Testis (tissue), 3 donors: Measurements from ENCODE around the gene CDH11. TPM values are rescaled to one million over a fixed set of nuclear protein-coding genes. Genes with fewer than 3 reads are reported as not detected.

ENCODE experiments used
- DNase-seq: peaks from one replicate; pipeline ENCODE4 v3.0.0-alpha.2; 2019
- H3K27ac ChIP-seq, 2 donors: fragments of 200-600 bp; sonication (generic); one replicate each; pipeline ENCODE4 v1.5.1; 2019
- H3K27me3 ChIP-seq: fragments of 200-600 bp; sonication (generic); one replicate; pipeline ENCODE4 v1.5.1; 2019
- H3K36me3 ChIP-seq: fragments of 200-600 bp; sonication (generic); one replicate; pipeline ENCODE4 v1.5.1; 2017; ENCODE audit warnings: low read depth; ENCODE audit errors: missing control alignments
- H3K4me1 ChIP-seq: fragments of 200-600 bp; sonication (generic); one replicate; pipeline ENCODE4 v1.5.1; 2019
- H3K4me3 ChIP-seq, 2 donors: fragments of 200-600 bp; sonication (generic); one replicate each; pipeline ENCODE4 v1.5.1; 2017 to 2019
- H3K9me3 ChIP-seq: fragments of 200-600 bp; sonication (generic); one replicate; pipeline ENCODE4 v1.5.1; 2017
- POLR2A ChIP-seq: fragments of 450-650 bp; IDR thresholded peaks from one replicate; pipeline ENCODE4 v1.6.1; 2017; ENCODE audit warnings: antibody characterized with exemption, mild to moderate bottlenecking, moderate library complexity
- WGBS, 2 donors: methylation state at CpG; one replicate each; pipeline ENCODE4 v1.1.5; 2018; 5-methylcytosine and 5-hydroxymethylcytosine counted together
- intact Hi-C: fragments of 100-400 bp; cut with DNase I; formaldehyde crosslinking; loops from one replicate; pipeline ENCODE4 v1.15.1; 2023; ENCODE audit warnings: low total_unique reads
- polyA plus RNA-seq: library from polyadenylated mRNA; stranded (reverse); fragments of 350-450 nt; fragmentation: Illumina TruSeq; extraction: RNeasy Lipid Tissue Mini Kit (QIAGEN cat#74804); gene quantifications from one replicate; pipeline ENCODE4 v1.2.3, GENCODE V29; 2014; ENCODE audit warnings: low read depth, low replicate concordance; ENCODE audit not compliant: insufficient read depth
- total RNA-seq, 2 donors: library from RNA; depleted of rRNA; stranded (reverse); fragments of >200 nt; gene quantifications; one replicate each; pipeline ENCODE4 v1.2.3, GENCODE V29; 2016
- TF ChIP-seq, protein P1 (sequence below), 3 experiments: fragments of 450-650 bp in 2 of 3; fragments of 200-600 bp in 1 of 3; sonication (generic) in 1 of 3; IDR thresholded peaks; one replicate each; pipeline ENCODE4 v1.5.1; 2016 to 2019; ENCODE audit warnings: antibody characterized with exemption in 3 of 3, mild to moderate bottlenecking in 2 of 3, moderate library complexity in 1 of 3

CDH11 gene
- total and polyA plus RNA-seq, 3 donors from 2014 or later: 24.0 to 32.8 (median 32.5) TPM

DNA sequence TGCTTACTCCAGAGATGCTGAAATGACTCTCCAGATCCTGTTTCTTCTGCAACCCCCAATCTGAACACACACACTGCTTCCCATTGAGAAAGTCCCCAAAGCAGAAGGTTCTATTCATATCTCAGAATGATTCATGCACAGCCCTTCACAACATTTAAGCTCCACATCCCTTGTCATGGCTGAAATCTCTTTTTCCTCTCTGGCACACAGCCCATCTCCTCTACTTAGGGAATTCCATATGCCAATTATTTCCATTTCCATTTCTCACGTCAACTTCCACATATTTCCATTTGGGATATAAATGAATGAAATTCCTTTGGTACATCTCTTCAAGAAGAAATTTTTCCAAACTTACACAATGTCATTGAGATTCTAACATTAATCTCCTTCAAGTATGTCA lies 119.6 kb downstream of the CDH11 start:
- 69 to 87% methylated on average over 1 of the region's 1 CpG for WGBS, 2 donors
- intact Hi-C loops: no loop called here

GRCh38 chr16:65000654-65001053 lies 121.2 kb downstream of the CDH11 start:
- no peak overlapping the region for H3K4me3 ChIP-seq
- intact Hi-C loops: no loop called here
- no peaks in the 10 kb centered on the region for H3K9me3 ChIP-seq
- no peaks in the 10 kb centered on the region for H3K36me3 ChIP-seq
- WGBS, 2 donors: 78 to 91% methylated on average over 3 of the region's 3 CpGs
- TF ChIP-seq, protein P1, sequence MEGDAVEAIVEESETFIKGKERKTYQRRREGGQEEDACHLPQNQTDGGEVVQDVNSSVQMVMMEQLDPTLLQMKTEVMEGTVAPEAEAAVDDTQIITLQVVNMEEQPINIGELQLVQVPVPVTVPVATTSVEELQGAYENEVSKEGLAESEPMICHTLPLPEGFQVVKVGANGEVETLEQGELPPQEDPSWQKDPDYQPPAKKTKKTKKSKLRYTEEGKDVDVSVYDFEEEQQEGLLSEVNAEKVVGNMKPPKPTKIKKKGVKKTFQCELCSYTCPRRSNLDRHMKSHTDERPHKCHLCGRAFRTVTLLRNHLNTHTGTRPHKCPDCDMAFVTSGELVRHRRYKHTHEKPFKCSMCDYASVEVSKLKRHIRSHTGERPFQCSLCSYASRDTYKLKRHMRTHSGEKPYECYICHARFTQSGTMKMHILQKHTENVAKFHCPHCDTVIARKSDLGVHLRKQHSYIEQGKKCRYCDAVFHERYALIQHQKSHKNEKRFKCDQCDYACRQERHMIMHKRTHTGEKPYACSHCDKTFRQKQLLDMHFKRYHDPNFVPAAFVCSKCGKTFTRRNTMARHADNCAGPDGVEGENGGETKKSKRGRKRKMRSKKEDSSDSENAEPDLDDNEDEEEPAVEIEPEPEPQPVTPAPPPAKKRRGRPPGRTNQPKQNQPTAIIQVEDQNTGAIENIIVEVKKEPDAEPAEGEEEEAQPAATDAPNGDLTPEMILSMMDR (IDR thresholded peaks at IDR 0.05): no peak
- no peak for TF ChIP-seq POLR2A
- no peak overlapping the region for H3K27ac ChIP-seq
- DNase-seq: no peak
- no peaks in the 10 kb centered on the region for H3K27me3 ChIP-seq
- H3K4me1 ChIP-seq: no peaks in the 10 kb centered on the region

More for the DNA sequence above, 119.6 kb downstream of the CDH11 start:
- Histone ChIP-seq H3K27me3 (no peaks in the 10 kb centered on the region), H3K9me3 (no peaks in the 10 kb centered on the region), H3K4me1 (no peaks in the 10 kb centered on the region), H3K36me3 (no peaks in the 10 kb centered on the region), H3K27ac (no peak overlapping the region), H3K4me3 (no peak overlapping the region)
- TF ChIP-seq, protein P1 (IDR thresholded peaks at IDR 0.05): no peak
- no peak for TF ChIP-seq POLR2A
- no peak for DNase-seq

GRCh38 chr16:64997751-64998150 lies 124.1 kb downstream of the CDH11 start:
- Histone ChIP-seq H3K9me3 (no peaks in the 10 kb centered on the region), H3K4me3 (no peak overlapping the region), H3K4me1 (no peaks in the 10 kb centered on the region), H3K27me3 (no peaks in the 10 kb centered on the region), H3K36me3 (no peaks in the 10 kb centered on the region), H3K27ac (no peak overlapping the region)
- no peak for TF ChIP-seq POLR2A
- intact Hi-C loops: no loop called here
- DNase-seq: no peak
- 88 to 90% methylated on average over 2 of the region's 2 CpGs for WGBS, 2 donors

- no peaks in the 10 kb centered on the region for H3K36me3 ChIP-seq
- H3K27ac ChIP-seq: no peak overlapping the region
- no peak overlapping the region for H3K4me3 ChIP-seq
- WGBS, 2 donors: 96 to 97% methylated on average over 9 of the region's 9 CpGs
- TF ChIP-seq, protein P1 (IDR thresholded peaks at IDR 0.05): no peak
- TF ChIP-seq POLR2A: no peak
- no peaks in the 10 kb centered on the region for H3K4me1 ChIP-seq
- no peaks in the 10 kb centered on the region for H3K27me3 ChIP-seq
- no peak for DNase-seq
- intact Hi-C loops: no loop called here
- no peaks in the 10 kb centered on the region for H3K9me3 ChIP-seq
Observed at GRCh38 chr16:64997121-64997520, 124.7 kb downstream of the CDH11 start.

DNA sequence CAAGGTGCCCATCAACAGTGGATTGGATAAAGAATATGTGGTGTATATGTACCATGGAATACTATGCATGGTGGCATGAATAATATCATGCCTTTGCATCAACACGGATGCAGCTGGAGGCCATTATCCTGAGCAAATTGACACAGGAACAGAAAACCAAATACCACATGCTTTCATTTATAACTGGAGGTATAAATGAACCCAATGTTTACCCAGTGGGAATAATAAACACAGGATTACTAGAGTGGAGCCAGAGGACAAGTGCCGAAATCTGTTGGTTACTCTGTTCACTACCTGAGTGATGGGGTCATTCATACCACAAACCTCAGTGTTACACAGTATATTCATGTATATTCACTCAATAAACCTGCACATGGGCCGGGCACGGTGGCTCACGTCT lies 125.2 kb downstream of the CDH11 start:
- Histone ChIP-seq H3K36me3 (no peaks in the 10 kb centered on the region), H3K4me1 (no peaks in the 10 kb centered on the region), H3K27ac (no peak overlapping the region), H3K27me3 (no peaks in the 10 kb centered on the region), H3K4me3 (no peak overlapping the region), H3K9me3 (no peaks in the 10 kb centered on the region)
- TF ChIP-seq, protein P1 (IDR thresholded peaks at IDR 0.05): no peak
- no peak for TF ChIP-seq POLR2A
- 89 to 97% methylated on average over 5 of the region's 5 CpGs for WGBS, 2 donors
- intact Hi-C loops: no loop called here
- DNase-seq: no peak
